Measurements from ENCODE around the gene ADAR.
"Not testable (repeated sequence)": the region's sequence is repeated elsewhere in the genome, so short reads cannot be mapped to it uniquely, and the experiment has no call there.

Gene ADAR, protein sequence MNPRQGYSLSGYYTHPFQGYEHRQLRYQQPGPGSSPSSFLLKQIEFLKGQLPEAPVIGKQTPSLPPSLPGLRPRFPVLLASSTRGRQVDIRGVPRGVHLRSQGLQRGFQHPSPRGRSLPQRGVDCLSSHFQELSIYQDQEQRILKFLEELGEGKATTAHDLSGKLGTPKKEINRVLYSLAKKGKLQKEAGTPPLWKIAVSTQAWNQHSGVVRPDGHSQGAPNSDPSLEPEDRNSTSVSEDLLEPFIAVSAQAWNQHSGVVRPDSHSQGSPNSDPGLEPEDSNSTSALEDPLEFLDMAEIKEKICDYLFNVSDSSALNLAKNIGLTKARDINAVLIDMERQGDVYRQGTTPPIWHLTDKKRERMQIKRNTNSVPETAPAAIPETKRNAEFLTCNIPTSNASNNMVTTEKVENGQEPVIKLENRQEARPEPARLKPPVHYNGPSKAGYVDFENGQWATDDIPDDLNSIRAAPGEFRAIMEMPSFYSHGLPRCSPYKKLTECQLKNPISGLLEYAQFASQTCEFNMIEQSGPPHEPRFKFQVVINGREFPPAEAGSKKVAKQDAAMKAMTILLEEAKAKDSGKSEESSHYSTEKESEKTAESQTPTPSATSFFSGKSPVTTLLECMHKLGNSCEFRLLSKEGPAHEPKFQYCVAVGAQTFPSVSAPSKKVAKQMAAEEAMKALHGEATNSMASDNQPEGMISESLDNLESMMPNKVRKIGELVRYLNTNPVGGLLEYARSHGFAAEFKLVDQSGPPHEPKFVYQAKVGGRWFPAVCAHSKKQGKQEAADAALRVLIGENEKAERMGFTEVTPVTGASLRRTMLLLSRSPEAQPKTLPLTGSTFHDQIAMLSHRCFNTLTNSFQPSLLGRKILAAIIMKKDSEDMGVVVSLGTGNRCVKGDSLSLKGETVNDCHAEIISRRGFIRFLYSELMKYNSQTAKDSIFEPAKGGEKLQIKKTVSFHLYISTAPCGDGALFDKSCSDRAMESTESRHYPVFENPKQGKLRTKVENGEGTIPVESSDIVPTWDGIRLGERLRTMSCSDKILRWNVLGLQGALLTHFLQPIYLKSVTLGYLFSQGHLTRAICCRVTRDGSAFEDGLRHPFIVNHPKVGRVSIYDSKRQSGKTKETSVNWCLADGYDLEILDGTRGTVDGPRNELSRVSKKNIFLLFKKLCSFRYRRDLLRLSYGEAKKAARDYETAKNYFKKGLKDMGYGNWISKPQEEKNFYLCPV

DNA sequence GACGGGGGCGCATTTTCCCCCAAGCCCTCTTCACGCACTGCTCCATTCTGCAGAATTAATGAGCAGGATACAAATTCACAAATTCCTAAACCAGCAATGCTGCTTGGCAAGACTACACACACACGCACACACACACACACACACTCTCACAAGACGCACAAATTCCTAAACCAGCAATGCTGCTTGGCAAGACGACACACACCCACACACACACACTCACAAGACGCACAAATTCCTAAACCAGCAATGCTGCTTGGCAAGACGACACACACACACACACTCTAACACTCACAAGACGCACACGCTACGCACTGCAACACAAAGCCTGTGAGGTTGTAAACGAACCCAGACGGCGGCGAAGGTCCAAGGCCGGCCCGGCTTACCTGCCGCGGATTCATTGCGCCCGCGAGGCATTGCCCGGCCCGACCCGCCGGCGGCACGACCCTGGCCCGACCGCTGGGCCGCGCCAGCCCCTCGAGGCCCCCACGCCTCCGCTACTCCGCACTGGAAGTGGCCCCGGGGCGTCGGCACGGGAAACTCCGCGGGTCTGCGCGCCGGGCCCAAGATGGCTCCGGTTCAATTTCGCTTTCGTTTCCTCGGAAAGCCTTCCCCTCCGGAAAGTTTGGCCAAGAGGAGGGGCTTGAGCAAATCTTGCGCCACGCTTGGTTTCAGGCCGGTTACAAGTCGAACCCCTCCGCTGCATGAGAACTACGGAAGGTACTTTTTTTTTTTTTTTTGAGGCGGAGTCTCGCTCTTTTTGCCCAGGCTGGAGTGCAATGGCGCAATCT lies at the start of gene ADAR:
ADAR (minus strand) TSS at position 578 of the 788 bp plus-strand sequence; CDS start at position 398, 180 bp downstream.
- peak; percentile 98 for DNase-seq

DNA sequence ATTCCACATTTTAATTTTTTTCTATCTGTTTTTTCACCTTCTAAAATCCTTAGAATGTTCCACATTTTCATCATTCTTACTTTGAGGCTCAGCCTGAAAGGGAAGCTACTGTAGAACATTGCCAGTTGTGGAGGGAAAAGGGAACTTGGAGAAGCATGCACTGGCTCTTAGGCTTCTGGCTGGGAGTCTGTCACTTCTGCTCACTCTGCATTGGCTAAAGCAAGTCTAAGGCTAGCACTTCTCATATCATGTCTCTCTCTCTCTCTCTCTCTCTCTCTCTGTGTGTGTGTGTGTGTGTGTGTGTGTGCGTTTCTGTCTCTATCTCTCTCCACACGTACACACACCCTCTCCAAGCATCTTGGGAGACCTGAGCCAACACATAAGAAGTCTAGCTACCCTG lies 49.6 kb upstream of the ADAR start:
- DNase-seq, result no peak

DNA sequence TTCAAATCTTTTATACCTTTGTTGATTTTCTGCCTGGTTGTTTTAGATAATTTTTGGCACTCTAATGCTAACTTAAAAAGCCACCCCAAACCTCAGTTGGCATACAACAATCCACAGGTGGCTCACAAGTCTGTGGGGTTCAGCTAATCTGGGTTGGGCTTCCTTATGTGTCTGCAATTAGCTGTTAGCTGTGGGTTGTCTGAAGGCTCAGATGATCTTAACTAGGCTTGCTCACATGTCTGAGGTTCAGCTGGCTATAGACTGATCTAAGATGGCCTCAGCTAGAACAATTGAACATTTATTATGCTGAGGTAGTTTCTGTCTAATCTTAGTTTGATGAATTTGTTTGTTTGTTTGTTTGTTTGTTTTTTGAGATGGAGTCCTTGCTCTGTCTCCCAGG lies 44.9 kb upstream of the ADAR start:
- no peak for DNase-seq

DNA sequence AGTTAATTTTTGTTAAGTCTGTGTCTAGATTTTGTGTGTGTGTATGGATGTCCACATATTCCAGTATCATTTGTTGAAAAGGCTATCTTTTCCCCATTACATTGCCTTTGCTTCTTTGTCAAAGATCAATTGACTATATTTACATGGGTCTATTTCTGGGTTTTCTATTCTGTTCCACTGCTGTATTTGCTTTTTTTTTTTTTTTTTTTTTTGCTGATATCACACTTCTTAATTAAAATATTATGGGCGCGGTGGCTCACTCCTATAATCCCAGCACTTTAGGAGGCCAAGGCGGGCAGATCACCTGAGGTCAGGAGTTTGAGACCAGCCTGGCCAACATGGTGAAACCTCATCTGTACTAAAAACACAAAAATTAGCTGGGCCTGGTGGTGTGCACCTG lies 36.7 kb upstream of the ADAR start:
- DNase-seq, result not testable (repeated sequence)

DNA sequence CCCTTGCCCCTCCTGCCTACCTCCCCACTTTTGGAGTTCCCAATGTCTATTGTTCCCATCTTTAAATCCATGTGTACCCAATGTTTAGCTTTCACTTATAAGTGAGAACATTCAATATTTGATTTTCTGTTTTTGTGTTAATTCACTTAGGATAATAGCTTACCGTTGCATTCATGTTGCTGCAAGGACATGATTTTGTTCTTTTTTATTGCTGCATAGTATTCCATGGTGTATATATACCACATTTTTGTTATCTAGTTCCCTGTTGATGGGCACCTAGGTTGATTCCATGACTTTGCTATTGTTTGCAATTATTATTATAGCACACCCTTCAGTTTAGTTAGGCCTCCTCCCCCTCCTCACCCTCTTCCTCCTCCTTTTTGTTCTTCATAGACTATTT lies 33.5 kb upstream of the ADAR start:
- DNase-seq, result no peak

DNA sequence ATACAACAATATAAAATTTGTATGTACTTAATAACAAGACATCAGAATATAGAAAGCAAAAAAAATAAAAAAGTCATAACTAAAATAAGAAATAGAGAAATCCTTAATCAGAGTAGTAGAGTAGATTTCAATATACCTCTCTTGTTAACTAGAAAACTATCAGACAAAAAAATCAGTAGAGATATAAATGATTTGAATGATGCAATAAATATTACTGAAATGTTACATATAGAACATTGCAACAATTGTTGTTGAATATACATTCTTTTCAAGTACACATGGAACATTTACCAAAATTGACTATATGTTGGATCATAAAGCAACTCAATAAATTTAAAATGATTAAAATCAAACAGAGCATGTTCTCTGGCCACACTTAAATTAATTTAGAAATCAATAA lies 31.9 kb upstream of the ADAR start:
- DNase-seq, result no peak

DNA sequence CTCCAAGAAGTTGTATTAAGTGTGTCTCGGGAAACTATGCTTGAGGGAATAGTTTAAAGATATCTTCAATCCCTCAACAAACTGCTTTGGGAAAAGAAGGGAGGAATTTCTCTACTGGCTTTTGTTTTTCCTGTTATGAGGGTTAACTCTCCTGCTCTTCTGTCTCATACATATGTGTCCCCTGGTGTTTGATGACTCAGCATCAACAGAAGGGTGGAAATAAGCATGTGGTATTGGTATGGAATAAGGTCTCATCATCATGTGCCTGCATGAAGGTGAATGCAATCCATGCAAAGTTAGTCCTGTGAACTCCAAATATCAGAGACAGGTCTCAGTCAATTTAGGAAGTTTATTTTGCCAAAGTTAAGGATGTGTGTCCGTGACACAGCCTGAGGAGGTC lies 27.2 kb upstream of the ADAR start:
- no peak for DNase-seq

DNA sequence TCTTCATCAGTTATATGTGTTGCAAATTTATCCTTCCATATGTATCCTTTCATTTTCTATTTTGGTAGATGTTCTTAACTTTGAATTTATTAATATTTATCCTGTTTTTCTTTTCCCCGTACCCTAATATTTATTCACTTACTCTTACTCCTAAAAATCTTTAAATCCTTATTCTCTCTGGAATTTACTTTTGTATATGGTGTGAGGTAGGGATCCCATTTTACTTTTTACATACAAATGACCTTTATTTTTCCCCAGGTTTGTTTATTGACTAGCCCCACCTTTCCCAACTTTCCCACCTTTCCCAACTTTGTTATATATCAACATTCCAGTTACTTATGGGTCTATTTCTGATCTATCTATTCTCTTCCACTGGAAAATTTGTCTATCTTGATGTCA lies 21.7 kb upstream of the ADAR start:
- no peak for DNase-seq

DNA sequence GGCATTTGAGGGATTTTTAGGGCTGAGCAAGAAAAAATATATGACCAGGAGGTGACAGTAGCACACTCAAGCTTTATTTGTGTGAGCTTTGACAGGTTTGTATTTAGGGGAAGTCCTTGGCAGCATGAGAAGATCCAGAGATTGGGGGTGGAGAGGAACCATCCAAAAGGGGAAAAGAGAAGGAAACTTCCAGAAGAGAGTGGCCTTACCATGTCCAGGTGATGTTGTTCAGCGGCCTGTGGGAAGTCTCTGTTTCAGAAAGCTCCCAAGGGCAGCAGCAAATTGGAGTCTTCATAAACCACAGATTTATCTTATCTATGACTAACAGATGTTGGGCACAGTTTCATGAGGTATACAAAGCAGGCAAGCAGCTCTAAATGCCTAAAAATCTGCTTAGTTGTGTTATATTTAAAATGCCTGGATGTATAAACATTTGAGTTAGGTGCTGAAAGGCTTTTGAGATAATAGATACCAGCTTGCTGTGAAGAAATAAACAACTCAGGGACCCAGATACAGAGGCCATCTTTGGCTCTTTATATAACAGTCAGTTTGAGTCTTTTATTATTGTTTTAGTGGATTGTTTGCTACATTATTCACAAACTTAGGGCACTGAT lies 21.2 kb upstream of the ADAR start:
- no peak for DNase-seq

DNA sequence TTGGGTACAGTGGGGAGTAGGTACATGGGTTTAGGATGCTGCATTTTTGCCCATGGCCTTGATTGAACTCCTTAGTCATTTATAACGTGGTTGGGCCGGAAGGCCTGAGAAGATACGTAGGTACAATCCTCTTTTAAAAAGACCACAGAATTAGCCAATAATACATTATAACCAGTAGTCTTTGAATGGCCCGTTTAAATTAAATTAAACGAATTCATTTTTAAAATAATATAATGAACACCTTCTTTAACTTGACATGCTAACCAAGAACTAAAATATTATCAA lies 20.1 kb upstream of the ADAR start:
- no peak for DNase-seq

DNA sequence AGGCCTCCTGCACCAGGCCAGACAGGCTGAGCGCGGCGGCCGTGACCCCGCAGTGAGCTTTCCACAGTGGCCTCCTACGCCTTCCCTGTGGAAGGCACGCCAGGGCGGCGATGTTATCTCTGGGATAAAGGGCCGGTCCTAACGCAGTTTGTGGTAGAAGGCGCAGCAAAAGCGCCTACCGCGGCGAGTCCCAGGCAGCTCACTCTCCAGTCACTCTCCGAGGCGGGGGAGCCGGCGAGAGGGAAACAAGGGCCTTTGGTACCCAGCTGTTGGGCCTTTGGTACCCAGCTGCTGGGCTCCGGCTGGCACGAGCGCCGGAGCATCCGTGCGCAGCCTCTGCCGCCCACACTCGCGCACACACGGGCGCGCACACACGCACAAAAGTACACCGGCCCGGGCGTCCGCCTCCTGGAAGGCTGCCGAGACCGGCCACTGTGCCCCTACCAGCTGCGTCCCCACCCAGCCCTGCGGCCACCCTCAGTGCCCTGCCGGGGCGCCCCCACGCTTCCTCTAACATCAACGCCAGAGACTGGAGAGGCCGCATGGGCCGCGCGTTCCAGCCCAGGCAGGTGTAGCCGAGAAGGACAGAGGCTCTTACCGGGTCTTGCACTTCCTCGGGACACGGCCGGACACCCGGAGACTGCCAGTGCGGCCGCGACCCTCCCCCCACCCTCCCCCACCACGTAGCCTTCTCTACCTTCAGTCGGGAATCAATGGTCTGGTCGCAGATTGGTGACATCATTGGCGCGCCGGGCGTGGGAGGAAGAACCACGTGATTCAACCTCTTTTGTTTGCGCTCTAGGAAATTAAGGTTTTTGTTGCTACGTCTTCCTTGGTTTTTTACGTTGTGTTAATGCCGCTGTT lies 19.5 kb upstream of the ADAR start:
- peak; percentile 91 for DNase-seq

DNA sequence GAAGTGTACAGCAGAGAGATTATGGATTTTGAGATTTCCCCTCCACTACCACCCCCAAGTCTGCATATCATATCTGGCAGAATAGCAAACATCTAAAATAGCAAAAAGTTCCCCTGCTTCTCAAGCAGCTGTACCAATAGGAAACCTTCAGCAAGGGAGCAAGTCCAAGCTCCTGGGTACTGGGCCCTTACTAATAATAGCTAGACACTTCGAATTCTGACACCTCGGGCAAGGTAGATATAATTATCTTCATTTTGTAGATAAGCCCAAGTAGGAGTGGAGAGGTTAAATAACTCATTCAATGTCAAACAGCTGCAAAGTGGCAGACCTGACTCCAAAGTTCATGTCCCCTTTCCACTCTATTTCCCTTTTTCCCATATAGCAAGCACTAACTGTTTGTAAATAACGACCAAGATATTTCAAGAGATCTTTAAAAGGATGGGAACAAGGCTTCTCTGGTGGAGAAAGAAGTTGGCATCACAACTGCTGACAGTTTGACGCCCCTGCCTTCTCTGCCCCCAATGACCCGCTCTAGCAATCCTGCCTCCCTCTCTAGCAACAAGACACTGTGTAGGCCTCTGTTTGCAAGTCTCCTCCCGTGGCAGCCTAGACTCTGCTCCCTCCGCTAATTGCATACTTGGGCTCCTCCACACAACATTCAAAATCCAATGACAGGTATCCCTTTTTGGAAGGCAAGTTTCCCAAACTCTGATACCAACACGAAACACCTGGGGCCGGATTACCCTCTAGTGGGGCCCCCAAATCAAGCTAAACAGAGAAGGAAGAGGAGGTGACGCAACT lies 18.7 kb upstream of the ADAR start:
- DNase-seq, result peak; percentile 17

DNA sequence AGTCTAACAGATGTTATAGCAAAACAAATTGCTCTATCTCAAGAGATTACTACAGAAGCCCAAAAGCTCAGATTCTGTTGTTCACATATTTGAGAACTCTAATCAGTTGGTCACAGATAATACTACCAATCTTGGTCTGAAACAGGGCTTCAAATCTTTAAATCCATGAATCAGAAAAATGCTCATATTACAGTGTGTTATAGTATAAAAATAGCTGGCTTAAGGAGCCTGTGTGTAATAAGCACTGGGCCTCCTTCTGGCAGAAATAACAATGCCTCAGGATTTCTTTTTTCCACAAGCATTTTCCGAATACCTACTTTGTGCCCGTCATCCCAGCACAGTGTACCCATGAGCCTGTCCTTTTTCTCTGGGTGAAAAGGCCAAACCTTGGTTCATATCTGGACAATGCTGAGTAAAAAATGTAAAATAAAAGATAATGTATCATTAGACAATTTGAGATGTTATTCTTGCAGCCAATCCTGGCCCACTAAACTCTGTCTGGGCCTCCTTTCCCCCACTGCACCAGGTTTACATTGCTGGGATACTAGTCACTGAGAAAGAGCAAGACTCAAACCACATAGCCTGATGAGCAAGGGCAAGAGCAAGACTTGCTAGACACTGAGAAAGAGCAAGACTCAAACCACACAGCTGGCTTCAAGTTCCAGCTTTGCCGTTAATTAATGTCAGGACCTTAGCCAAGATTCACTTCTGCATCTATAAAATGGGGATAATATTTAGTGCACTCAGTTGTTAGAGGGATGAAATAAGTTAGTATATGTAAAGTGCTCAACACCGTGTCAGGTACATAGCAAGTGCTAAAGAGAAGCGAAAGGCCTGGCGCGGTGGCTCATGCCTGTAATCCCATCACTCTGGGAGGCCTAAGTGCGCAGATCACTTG lies 17.0 kb upstream of the ADAR start:
- peak; percentile 88 for DNase-seq

DNA sequence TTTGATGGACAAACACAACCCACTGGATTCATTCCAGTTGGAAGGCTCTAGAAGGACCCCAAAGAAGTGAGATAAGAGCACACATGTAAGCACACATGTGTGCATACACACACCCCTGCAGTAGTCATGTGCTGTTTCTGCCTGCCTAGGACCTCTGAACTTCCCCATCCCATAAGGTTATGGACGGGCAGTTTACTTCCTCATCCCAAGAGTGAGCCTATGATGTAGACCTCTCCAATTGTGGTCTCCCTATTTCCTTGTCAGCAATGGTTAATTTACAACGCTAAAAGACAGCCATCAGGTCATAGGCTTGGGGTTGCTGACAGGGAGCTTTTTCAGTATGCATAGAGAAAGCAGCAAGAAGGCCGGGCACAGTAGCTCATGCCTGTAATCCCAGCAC lies 15.4 kb upstream of the ADAR start:
- no peak for DNase-seq

DNA sequence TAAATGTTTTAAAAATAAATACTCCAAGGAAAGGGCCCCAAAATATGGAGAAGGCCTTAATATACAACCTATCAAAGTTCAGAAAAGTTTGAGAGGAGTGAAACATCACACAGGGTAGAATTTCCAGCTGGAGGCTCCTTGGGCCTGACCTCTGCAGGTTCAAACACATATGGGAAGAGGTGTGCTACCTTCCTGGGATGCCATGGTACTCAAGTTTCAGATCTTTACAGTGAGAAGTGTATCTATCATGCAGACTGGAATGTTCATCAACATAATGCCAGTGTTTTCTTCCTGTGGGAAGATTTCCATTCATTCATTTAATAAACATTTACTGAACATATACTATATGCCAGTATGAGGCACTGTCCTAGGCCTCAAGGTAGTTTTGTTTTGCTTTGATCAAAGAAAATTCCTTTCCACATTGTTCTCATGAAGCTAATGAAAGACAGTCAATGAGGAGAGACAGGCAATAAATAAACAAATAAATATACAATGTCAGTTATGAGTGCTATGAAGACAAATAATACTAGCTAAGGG lies 14.6 kb upstream of the ADAR start:
- DNase-seq, result no peak

DNA sequence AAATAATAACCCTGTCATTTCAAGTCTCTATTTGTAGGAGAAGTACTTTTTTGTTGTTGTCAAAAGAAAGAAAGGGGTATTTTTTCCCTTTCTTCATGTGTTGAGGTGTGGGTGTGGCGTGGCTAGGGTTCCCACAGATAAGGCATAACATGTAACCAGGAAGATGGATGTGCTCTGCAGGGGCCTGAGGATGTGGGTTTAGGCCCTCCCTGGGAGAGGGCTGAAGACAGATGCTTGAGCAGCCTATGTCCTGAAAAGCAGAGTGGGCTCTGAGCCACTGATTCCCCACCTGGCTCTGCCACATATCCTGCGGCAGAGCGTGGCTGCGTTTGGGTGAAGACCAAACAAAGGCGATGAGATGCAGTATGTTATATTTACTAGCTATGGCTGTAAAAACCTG lies 13.9 kb upstream of the ADAR start:
- DNase-seq, result no peak

DNA sequence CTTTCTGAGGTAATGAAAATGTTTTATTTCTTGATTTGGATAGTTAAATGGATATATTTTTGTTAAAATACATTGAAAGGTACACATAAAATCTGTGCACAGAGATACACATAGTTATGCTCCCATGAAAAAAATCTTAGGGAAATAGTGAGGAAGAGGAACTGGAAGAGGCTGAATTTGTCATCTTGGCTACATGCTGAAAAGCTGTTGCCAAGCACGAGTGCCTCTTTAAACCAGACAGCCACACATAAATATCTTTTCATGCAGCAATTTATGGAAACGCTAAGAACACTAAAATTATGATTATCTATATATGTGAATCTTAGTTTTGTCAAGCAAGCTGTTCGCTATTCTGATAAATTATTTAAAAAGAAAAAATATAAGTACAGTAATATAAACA lies 12.8 kb upstream of the ADAR start:
- DNase-seq, result no peak

DNA sequence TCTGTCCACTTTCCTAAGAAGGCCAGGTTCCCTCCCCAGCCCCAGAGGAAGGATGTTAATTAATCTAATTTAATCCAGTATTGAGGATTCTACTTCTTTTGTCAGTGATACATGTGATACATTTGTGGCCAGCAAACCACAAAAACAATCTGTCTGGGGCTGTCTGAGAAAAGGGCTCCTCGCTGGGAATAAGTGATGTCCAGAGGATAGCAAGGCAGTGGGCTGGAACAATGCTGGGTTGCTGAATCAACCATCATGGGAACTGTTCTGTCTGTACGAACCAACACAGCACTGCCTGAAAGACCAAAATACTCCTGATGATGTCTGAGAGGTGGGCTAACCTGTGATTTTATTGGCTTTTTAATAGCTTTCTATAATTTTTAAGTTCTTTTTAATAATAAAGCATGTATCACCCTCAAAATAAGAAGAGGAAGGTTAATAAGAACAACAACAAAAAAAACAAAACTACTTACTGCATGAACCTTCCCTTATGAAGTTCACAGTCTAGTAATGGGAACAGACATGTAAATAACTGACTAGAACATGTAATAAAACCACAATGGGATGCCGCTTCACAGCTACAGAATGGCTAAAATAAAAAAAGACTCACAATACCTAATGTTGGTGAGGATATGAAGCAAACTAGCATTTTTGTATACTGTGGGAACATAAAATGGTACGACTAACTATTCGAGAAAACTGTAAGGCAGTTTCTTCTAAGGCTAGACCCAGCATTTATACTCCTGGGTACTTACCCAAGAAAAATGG lies 11.4 kb upstream of the ADAR start:
- no peak for DNase-seq

Data from fibroblast of upper back skin (primary cell).